HEK293 (cell line): ENCODE results near the gene ATP1B2.

Source experiments
- TF ChIP-seq, protein P1 (sequence below): fragments of 450-650 bp; formaldehyde crosslinking; IDR thresholded peaks from 2 replicates; pipeline ENCODE4 v1.5.1; 2016; ENCODE audit warnings: missing biosample characterization, missing genetic modification characterization
- TF ChIP-seq, protein P2 (sequence below): fragments of 450-650 bp; formaldehyde crosslinking; optimal IDR thresholded peaks from 2 replicates; pipeline ENCODE3; 2016; ENCODE audit warnings: missing biosample characterization, mild to moderate bottlenecking, missing genetic modification characterization
- TF ChIP-seq, protein P3 (sequence below): fragments of 450-650 bp; formaldehyde crosslinking; IDR thresholded peaks from 2 replicates; pipeline ENCODE4 v1.5.1; 2016; ENCODE audit warnings: missing biosample characterization, missing genetic modification characterization

DNA sequence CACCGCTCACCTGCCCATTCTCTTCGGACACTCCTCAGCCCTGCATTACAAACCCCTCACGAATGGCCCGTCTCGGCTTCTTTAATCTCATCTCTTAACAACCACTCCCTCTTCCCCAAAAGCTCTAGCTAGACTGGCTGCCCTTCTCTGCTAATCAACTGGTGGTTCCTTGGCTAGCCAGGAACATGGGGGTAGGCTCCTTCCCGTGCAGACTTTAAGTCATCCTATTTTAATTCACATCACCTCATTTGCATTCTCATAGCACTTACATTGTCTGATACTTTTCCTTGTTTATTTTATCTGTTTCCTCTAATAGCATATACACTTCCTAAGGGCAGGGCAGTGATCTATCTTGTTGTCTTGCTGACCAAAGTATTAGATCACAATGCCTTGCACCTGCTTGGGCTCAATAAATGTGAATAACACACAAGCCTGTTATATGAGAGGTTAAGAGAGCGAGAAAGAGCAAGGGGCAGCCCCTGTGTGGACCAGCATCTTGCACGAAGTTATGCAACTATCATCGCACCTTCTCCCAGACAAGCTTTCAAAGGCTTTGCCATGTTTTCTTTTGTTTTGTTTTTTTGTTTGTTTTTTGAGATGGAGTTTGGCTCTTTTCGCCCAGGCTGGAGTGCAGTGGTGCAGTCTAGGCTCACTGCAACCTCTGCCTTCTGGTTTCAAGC, 26.8 kb downstream of the ATP1B2 start:
- TF ChIP-seq, protein P1, sequence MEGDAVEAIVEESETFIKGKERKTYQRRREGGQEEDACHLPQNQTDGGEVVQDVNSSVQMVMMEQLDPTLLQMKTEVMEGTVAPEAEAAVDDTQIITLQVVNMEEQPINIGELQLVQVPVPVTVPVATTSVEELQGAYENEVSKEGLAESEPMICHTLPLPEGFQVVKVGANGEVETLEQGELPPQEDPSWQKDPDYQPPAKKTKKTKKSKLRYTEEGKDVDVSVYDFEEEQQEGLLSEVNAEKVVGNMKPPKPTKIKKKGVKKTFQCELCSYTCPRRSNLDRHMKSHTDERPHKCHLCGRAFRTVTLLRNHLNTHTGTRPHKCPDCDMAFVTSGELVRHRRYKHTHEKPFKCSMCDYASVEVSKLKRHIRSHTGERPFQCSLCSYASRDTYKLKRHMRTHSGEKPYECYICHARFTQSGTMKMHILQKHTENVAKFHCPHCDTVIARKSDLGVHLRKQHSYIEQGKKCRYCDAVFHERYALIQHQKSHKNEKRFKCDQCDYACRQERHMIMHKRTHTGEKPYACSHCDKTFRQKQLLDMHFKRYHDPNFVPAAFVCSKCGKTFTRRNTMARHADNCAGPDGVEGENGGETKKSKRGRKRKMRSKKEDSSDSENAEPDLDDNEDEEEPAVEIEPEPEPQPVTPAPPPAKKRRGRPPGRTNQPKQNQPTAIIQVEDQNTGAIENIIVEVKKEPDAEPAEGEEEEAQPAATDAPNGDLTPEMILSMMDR (tag by site-specific recombination), result no peak
- TF ChIP-seq, protein P2, sequence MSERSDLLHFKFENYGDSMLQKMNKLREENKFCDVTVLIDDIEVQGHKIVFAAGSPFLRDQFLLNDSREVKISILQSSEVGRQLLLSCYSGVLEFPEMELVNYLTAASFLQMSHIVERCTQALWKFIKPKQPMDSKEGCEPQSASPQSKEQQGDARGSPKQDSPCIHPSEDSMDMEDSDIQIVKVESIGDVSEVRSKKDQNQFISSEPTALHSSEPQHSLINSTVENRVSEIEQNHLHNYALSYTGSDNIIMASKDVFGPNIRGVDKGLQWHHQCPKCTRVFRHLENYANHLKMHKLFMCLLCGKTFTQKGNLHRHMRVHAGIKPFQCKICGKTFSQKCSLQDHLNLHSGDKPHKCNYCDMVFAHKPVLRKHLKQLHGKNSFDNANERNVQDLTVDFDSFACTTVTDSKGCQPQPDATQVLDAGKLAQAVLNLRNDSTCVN (tag by site-specific recombination), result no peak
- TF ChIP-seq, protein P3, sequence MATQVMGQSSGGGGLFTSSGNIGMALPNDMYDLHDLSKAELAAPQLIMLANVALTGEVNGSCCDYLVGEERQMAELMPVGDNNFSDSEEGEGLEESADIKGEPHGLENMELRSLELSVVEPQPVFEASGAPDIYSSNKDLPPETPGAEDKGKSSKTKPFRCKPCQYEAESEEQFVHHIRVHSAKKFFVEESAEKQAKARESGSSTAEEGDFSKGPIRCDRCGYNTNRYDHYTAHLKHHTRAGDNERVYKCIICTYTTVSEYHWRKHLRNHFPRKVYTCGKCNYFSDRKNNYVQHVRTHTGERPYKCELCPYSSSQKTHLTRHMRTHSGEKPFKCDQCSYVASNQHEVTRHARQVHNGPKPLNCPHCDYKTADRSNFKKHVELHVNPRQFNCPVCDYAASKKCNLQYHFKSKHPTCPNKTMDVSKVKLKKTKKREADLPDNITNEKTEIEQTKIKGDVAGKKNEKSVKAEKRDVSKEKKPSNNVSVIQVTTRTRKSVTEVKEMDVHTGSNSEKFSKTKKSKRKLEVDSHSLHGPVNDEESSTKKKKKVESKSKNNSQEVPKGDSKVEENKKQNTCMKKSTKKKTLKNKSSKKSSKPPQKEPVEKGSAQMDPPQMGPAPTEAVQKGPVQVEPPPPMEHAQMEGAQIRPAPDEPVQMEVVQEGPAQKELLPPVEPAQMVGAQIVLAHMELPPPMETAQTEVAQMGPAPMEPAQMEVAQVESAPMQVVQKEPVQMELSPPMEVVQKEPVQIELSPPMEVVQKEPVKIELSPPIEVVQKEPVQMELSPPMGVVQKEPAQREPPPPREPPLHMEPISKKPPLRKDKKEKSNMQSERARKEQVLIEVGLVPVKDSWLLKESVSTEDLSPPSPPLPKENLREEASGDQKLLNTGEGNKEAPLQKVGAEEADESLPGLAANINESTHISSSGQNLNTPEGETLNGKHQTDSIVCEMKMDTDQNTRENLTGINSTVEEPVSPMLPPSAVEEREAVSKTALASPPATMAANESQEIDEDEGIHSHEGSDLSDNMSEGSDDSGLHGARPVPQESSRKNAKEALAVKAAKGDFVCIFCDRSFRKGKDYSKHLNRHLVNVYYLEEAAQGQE (tag by site-specific recombination), result no peak
